ENCODE results near the gene YIPF5.
A peak's percentile ranks its signal among the peaks of the same experiment; 100 is the strongest.

The YIPF5 gene

DNA sequence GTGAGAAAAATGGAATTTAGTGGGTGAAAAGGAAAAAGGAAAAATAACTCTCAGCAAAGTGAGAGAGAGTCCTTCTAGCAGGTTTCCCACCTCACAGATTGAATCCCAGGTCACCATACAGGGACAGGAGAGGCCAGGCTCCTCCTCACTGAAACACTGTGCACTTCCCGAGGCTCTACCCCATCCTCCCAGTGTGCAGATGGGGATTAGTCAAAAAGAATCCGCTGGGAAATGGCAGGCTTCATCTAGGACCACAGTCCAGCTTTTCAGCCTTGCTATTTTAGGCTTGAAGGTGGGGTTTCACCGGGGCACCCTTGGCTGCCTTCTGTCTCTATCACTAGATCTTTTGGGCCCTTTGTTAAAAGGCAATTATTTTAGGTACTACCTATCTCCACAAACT is 47.8 kb downstream of the YIPF5 start:
- DNase-seq (ENCODE audit: low spot score), result no peak

DNA sequence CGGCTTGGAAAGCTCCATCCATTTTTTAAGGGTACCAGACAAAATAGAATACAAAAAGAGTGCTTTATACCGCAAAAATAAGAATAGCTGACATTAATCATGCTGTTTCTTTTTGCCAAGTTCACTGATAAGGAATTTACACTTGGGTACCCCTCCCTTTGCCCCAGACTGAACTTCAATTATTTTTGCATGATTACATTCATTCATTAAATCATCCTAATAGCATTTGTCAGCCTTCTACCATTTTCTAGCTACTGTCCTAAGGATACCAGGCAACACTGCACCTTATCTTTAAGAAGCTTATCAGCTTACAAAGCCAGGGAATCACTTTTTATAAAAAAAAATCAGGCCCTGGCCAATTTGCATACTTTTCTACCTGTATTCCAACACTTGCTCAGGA is 48.4 kb downstream of the YIPF5 start:
- DNase-seq (ENCODE audit: low spot score), result no peak

- DNase-seq (ENCODE audit: low spot score), result peak; percentile 36
Observed at GRCh38 chr5:144121577-144121976, 48.9 kb downstream of the YIPF5 start.

DNA sequence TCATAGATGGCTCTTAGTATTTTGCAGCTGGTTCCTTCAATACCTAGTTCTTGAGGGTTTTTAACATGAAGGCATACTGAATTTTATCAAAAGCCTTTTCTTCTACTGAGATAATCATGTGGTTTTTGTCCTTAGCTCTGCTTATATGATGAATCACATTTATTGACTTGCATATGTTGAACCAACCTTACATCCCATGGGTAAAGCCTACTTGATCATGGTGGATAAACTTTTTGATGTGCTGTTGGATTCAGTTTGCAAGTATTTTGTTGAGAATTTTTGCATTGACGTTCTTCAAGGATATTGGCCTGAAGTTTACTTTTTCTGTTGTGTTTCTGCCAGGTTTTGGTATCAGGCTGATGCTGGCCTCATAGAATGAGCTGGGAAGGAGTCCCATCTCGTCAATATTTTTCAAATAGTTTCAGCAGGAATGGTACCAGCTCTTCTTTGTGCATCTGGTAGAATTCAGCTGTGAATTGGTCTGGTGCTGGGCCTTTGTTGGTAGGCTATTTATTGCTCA is 49.7 kb downstream of the YIPF5 start:
- no peak for DNase-seq (ENCODE audit: low spot score)

DNA sequence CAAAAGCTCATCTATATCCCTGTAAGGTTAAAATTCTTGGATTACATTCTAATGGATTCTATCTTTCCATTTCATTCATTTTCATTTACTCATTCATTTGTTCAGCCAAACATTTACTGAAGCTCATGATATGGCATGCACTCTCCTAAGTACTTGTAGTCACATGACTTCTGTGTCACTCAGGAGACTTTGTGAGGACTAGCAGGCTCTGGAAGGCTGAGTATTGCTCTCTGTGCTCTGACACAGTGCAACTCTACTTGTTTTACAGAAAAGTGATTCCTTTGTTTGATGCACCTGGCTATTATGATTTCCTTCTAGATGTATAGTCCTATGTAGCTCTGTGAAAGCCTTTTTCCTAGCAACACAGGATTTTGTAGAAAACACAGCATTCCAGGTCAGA is 53.0 kb downstream of the YIPF5 start:
- DNase-seq (ENCODE audit: low spot score), result no peak

- DNase-seq (ENCODE audit: low spot score), result no peak
Observed at GRCh38 chr5:144114571-144114970, 55.9 kb downstream of the YIPF5 start.

All from GM03348 (cell line).